Peyer's patch (tissue), 4 donors: ENCODE results near the gene PRPF40A. TPM values are rescaled to one million over a fixed set of nuclear protein-coding genes. Genes with fewer than 3 reads are reported as not detected.

ENCODE experiments used
- DNase-seq, 3 donors: peaks; one replicate each; pipeline ENCODE4 v3.0.0-alpha.2; 2017 to 2019
- H3K27ac ChIP-seq, 4 donors: fragments of 200-600 bp; sonication (generic); one replicate each; pipeline ENCODE4 v1.5.1; 2016 to 2019
- H3K27me3 ChIP-seq, 2 donors: fragments of 200-600 bp; sonication (generic); one replicate each; pipeline ENCODE4 v1.5.1; 2019
- H3K36me3 ChIP-seq, 3 donors: fragments of 200-600 bp; sonication (generic); one replicate each; pipeline ENCODE4 v1.5.1; 2016 to 2019
- H3K4me1 ChIP-seq, 4 donors: fragments of 200-600 bp; sonication (generic); one replicate each; pipeline ENCODE4 v1.5.1; 2016 to 2019
- H3K4me3 ChIP-seq, 4 donors: fragments of 200-600 bp; sonication (generic); 1 replicate in 3 of 4; 2 replicates in 1 of 4; pipeline ENCODE4 v1.5.1; 2016 to 2019; ENCODE audit warnings: mild to moderate bottlenecking in 1 of 4
- H3K9me3 ChIP-seq, 4 donors: fragments of 200-600 bp; sonication (generic); one replicate each; pipeline ENCODE4 v1.5.1; 2016 to 2019; ENCODE audit warnings: mild to moderate bottlenecking in 1 of 4
- POLR2A ChIP-seq, 2 donors: fragments of 450-650 bp; IDR thresholded peaks; one replicate each; pipeline ENCODE4 v1.5.1; 2017; ENCODE audit warnings: antibody characterized with exemption in 2 of 2, mild to moderate bottlenecking in 2 of 2, moderate library complexity in 2 of 2
- total RNA-seq, 4 donors: library from RNA; depleted of rRNA; stranded (reverse); fragments of >200 nt; gene quantifications; one replicate each; pipeline ENCODE4 v1.1.0, GENCODE V29; 2016
- TF ChIP-seq, protein P1 (sequence below), 6 experiments: fragments of 450-650 bp in 4 of 6; fragments of 200-600 bp in 2 of 6; sonication (generic) in 1 of 6; IDR thresholded peaks; one replicate each; pipeline ENCODE4 v1.5.1; 2017 to 2019; ENCODE audit warnings: antibody characterized with exemption in 6 of 6, mild to moderate bottlenecking in 3 of 6, moderate library complexity in 1 of 6

The PRPF40A gene
- total RNA-seq, 4 donors from 2014 or later = 86.6 to 112 (median 97.1) TPM

DNA sequence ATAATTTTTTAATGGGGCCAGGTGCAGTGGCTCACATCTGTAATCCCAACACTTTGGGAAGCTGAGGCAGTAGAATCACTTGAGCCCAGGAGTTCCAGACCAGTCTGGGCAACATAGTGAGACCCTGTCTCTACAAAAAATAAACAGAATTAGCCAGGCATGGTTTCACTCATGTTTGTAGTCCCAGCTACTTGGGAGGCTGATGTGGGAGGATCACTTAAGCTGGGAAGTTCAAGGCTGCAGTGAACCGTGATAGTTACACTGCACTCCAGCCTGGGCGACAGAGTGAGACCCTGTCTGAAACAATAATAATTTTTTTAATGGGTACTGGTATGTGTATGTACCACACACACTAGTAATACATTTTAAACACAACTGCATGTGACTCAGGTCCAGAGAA, 3.5 kb upstream of the PRPF40A start:
- TF ChIP-seq, protein P1, sequence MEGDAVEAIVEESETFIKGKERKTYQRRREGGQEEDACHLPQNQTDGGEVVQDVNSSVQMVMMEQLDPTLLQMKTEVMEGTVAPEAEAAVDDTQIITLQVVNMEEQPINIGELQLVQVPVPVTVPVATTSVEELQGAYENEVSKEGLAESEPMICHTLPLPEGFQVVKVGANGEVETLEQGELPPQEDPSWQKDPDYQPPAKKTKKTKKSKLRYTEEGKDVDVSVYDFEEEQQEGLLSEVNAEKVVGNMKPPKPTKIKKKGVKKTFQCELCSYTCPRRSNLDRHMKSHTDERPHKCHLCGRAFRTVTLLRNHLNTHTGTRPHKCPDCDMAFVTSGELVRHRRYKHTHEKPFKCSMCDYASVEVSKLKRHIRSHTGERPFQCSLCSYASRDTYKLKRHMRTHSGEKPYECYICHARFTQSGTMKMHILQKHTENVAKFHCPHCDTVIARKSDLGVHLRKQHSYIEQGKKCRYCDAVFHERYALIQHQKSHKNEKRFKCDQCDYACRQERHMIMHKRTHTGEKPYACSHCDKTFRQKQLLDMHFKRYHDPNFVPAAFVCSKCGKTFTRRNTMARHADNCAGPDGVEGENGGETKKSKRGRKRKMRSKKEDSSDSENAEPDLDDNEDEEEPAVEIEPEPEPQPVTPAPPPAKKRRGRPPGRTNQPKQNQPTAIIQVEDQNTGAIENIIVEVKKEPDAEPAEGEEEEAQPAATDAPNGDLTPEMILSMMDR (IDR thresholded peaks at IDR 0.05) = no peak
- TF ChIP-seq POLR2A (IDR thresholded peaks at IDR 0.05) = no peak
- Histone ChIP-seq H3K27ac (no peak overlapping the region), H3K36me3 (no peaks in the 10 kb centered on the region), H3K4me1 (peaks cover 0 to 27% (median 4%) of the 10 kb centered on the region in 4 donors), H3K27me3 (no peaks in the 10 kb centered on the region), H3K4me3 (no peak overlapping the region), H3K9me3 (no peaks in the 10 kb centered on the region)
- no peak for DNase-seq

- Histone ChIP-seq H3K27ac (peak overlapping the region; percentile 96 to 99 (median 97)), H3K27me3 (no peaks in the 10 kb centered on the region), H3K4me1 (peaks cover 0 to 37% (median 4%) of the 10 kb centered on the region in 4 donors), H3K9me3 (no peaks in the 10 kb centered on the region), H3K36me3 (peaks cover 0 to 10% (median 0%) of the 10 kb centered on the region in 3 donors), H3K4me3 (peak overlapping the region; percentile 72 to 92 (median 82))
- TF ChIP-seq, protein P1 (IDR thresholded peaks at IDR 0.05) = no peak
- no peak for TF ChIP-seq POLR2A (IDR thresholded peaks at IDR 0.05)
- DNase-seq = peak in 2 of 3 donors; percentile 39 to 82
These were observed 1.8 kb upstream of the PRPF40A start for GRCh38 chr2:152718909-152719645.

DNA sequence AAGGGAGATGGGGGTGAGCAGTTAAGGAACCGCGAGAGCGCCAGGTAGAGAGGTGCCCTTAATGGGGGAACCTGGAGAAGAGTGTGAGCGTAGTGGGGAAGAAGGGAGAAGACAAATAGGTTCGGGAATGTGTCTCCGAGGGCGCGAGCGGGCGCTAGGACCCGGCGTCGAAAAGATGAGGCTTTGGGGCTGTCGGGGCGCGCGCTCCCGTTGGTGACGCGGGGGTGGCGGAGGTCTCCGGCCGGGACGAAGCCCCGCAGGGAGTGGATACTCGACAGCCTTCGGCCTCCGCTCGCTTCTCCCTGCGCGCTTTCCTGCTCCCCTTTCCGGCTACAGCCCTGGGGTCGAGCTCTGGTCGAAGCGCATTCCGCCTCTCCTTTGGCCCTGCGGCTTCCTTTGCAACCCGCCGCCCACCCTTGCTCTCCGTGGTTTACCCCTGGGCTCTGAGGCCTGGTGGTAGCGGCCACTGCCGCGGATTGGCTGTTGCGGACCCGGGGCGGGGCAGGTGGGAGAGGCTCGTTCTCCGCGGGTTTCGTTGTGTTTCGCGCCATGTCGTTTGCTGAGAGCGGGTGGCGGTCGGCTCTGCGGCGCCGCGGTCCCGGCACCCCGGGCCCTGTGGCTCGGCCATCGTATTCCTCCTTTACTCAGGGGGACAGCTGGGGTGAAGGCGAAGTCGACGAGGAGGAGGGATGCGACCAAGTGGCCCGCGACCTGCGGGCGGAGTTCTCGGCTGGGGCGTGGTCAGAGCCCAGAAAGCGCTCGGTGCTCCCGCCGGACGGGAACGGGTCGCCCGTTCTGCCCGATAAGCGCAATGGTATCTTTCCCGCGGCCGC, 1.0 kb upstream of the PRPF40A start, which contains the start of gene ARL6IP6:
ARL6IP6 (plus strand) TSS at position 545 of the 833 bp plus-strand sequence; CDS start at position 550, 5 bp downstream.
- Histone ChIP-seq H3K4me3 (peak within 1 kb of the TSS; percentile 72 to 92 (median 82)), H3K36me3 (peaks cover 0 to 16% (median 0%) of the 10 kb centered on the region in 3 donors), H3K4me1 (peaks cover 0 to 37% (median 4%) of the 10 kb centered on the region in 4 donors), H3K9me3 (no peaks in the 10 kb centered on the region), H3K27me3 (no peaks in the 10 kb centered on the region), H3K27ac (peak within 1 kb of the TSS; percentile 96 to 99 (median 97))
- peak; percentile 90 to 97 (median 97) for DNase-seq
- peak; percentile 79 to 86 for TF ChIP-seq POLR2A (IDR thresholded peaks at IDR 0.05)
- TF ChIP-seq, protein P1 (IDR thresholded peaks at IDR 0.05) = no peak

DNA sequence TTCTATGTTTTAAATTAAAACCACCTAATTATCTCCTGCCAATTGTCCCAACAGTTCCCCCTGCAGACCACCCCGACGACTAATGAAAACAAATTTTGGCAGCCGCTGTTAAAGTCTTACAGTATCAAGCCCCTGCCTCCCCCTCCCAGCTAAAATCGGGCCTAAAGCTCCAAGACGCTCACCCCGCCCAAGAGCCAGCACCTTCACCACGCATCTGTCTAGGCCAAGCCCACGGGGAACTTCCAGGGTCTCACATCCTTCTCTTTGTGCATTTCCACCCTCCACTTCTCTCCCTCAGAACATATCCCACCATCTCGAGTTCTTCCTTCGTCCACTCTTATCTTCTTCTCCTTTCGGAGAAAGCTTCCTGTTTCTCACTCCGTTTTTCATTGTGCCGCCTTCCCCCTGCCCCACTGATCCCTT, 445 bp downstream of the PRPF40A start:
- H3K4me1 ChIP-seq = peaks cover 0 to 37% (median 4%) of the 10 kb centered on the region in 4 donors
- H3K9me3 ChIP-seq = no peaks in the 10 kb centered on the region
- peak in 2 of 3 donors; percentile 24 to 58 for DNase-seq
- peaks cover 0 to 16% (median 0%) of the 10 kb centered on the region in 3 donors for H3K36me3 ChIP-seq
- H3K27ac ChIP-seq = peak overlapping the region; percentile 96 to 99 (median 97)
- TF ChIP-seq, protein P1 (IDR thresholded peaks at IDR 0.05) = peak in 1 of 6 experiments; percentile 1
- TF ChIP-seq POLR2A (IDR thresholded peaks at IDR 0.05) = no peak
- peak overlapping the region; percentile 72 to 92 (median 82) for H3K4me3 ChIP-seq
- no peaks in the 10 kb centered on the region for H3K27me3 ChIP-seq

DNA sequence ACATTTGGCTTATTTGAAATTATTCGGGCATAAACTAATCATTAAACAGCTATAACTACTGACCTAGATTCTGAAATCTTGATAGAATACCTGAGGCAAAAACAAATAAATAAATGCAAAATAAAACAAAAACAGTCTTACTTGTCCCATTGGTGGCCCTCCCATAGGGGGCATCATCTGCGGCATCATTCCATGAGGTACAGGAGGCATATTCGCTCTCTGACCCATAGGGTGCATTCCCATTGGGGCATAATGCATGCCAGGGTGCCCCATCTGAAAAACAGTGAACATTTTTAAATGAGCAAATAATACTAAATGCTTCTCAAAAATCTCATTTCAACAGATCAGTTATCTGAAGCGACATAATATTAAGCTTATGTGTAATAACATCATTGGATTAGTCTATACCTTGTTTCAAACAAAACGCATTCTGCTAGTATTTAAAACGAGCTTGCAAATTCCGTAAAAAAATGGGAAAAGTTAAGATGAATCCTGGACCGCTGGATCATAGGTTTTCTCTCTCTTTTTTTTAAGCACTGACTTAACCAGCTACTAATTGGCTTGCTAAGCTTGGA, 1.3 kb downstream of the PRPF40A start:
- DNase-seq = no peak
- TF ChIP-seq POLR2A (IDR thresholded peaks at IDR 0.05) = no peak
- TF ChIP-seq, protein P1 (IDR thresholded peaks at IDR 0.05) = peak in 3 of 6 experiments; percentile 33 to 39 (median 35)
- H3K9me3 ChIP-seq = no peaks in the 10 kb centered on the region
- H3K4me1 ChIP-seq = peaks cover 0 to 35% (median 4%) of the 10 kb centered on the region in 4 donors
- H3K27ac ChIP-seq = peak overlapping the region in 1 of 4 donors; percentile 96
- peak overlapping the region in 2 of 4 donors; percentile 80 to 92 for H3K4me3 ChIP-seq
- H3K36me3 ChIP-seq = peaks cover 0 to 22% (median 0%) of the 10 kb centered on the region in 3 donors
- no peaks in the 10 kb centered on the region for H3K27me3 ChIP-seq
